GM12891 (cell line): ENCODE data around the gene FAM111A.

ENCODE experiments used
- DNase-seq: peaks from one replicate; pipeline ENCODE4 v3.0.0; 2011; ENCODE audit warnings: low spot score; ENCODE audit not compliant: insufficient read length
- FAIRE-seq: peaks from 2 replicates; lab custom pipeline; 2011; peaks lifted over from hg19 to GRCh38; lab: Jason Lieb, UNC
- PAX5 ChIP-seq: IDR thresholded peaks from 2 replicates; pipeline ENCODE4 v1.6.1; 2011; ENCODE audit warnings: low read length, moderate library complexity, mild to moderate bottlenecking; ENCODE audit not compliant: insufficient read depth, severe bottlenecking
- POLR2A ChIP-seq: IDR thresholded peaks from 2 replicates; pipeline ENCODE4 v1.6.1; 2011; ENCODE audit warnings: low read depth, low read length, control low read depth
- POLR2AphosphoS5 ChIP-seq: IDR thresholded peaks from 2 replicates; pipeline ENCODE4 v1.6.1; 2011; ENCODE audit warnings: low read depth, low read length, control low read depth
- POU2F2 ChIP-seq: IDR thresholded peaks from 2 replicates; pipeline ENCODE4 v1.6.1; 2011; ENCODE audit warnings: low read depth, mild to moderate bottlenecking, control low read depth, low read length, moderate library complexity
- SPI1 ChIP-seq: IDR thresholded peaks from 2 replicates; pipeline ENCODE4 v1.6.1; 2011; ENCODE audit warnings: low read depth, low read length, control low read depth
- TAF1 ChIP-seq: IDR thresholded peaks from 2 replicates; pipeline ENCODE4 v1.6.1; 2011; ENCODE audit warnings: low read depth, low read length, control low read depth

Gene FAM111A

DNA sequence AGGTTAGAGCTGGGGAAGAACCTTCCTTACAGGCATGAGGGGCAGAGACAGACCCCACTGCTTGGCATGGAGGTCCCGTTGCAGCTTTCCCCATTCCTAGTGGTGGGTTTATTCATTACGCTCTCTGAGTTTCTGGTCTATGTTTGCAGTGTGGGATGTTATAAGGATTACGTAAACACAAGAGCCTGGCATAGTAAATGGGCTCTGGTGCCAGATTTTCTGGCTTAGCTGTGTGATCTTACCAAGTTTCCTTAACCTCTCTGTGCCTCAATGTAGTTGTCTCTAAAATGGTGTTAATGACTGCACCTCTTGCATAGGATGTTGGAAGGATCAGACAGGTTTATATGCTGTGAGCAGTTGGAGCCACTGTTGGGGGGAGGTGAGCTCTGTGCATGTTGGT, 44.4 kb downstream of the FAM111A start:
- FAIRE-seq (peak; percentile 50), DNase-seq (no peak)
- TF ChIP-seq POLR2A (no peak), POLR2AphosphoS5 (0 out of 2 replicates have a peak, but pooled peaks have one; percentile 32)

DNA sequence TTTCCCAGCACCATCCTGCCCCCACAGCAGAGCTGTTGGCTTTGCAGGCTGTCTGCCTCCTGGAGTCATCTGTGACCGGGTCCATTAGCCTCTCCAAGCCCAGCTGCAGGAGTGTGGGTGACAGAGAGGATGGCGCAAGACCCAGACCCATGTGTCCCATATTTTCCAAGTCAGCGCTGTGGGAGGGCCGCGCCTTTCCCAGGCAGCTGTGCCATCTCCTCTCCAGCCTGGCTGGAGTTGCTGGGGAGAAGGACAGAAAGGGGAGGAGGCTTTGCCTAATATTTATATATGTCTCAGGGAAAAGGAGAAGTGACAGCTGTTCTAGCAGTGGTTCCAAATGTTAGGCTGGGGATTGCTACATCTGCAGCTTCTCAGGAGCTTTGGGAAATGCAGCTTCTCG, 44.9 kb downstream of the FAM111A start:
- FAIRE-seq (no peak), DNase-seq (no peak)
- TF ChIP-seq POLR2A (no peak), POLR2AphosphoS5 (no peak), POU2F2 (no peak), PAX5 (no peak), TAF1 (no peak), SPI1 (no peak)

GRCh38 chr11:59188954-59189353, 46.3 kb downstream of the FAM111A start:
- DNase-seq (no peak), FAIRE-seq (no peak)
- TF ChIP-seq POLR2A (no peak), TAF1 (no peak), PAX5 (no peak), POU2F2 (no peak), SPI1 (no peak), POLR2AphosphoS5 (no peak)

DNA sequence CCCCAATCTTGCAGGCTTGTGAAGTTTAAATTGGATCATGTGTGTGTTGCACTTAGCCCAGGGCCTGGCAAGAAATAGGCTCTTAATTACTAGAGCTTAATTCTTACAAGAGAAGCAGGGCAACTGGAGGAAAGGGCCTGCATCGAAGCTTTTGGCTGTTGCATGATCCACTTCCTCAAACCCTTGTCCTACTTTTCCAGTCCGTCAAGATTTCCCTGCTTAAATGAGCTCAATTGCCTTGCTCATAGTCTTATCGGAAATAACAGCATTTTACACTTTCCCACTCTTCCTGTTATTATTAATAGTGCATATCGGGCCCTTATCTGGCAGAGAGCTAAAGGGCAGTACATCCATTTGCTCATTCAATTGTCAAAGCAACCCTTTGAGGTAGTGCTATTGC, 47.3 kb downstream of the FAM111A start:
- FAIRE-seq (peak; percentile 45), DNase-seq (no peak)
- TF ChIP-seq SPI1 (no peak), PAX5 (no peak), POLR2A (no peak), TAF1 (no peak), POU2F2 (no peak), POLR2AphosphoS5 (no peak)

DNA sequence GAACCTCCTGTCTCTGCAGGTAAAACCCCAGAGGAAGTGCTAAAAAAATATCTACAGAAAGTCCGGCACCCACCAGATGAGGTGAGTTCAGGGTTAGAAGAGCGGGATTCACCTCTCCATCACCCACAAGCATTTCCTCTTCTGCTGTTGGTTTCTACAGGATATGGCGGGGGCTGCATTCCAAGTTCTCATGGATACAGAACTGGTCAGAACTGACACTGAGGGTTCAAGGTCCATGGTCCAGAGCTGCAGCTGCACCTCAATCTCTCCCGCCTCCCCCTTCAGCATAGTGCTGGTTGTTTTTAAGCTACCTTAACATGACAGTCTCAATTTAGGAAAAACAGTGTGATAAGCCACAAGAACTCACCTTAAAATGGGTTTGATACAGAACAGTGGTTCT, 48.4 kb downstream of the FAM111A start:
- DNase-seq = no peak
- no peak for FAIRE-seq
- TF ChIP-seq TAF1 (no peak), PAX5 (no peak), POLR2A (no peak), SPI1 (peak; percentile 45)

- DNase-seq (no peak), FAIRE-seq (no peak)
- TF ChIP-seq POLR2A (no peak), POU2F2 (no peak), TAF1 (no peak), PAX5 (no peak), POLR2AphosphoS5 (no peak), SPI1 (no peak)
Observed at GRCh38 chr11:59191890-59192289, 49.2 kb downstream of the FAM111A start.

- DNase-seq (no peak), FAIRE-seq (no peak)
- TF ChIP-seq PAX5 = no peak
- TF ChIP-seq POLR2AphosphoS5 = no peak
- no peak for TF ChIP-seq SPI1
- no peak for TF ChIP-seq POU2F2
- no peak for TF ChIP-seq TAF1
- no peak for TF ChIP-seq POLR2A
Observed at GRCh38 chr11:59192446-59193020, 49.9 kb downstream of the FAM111A start.

- no peak for DNase-seq
- no peak for TF ChIP-seq PAX5
- no peak for FAIRE-seq
Observed at GRCh38 chr11:59193587-59194130, 51.0 kb downstream of the FAM111A start.

DNA sequence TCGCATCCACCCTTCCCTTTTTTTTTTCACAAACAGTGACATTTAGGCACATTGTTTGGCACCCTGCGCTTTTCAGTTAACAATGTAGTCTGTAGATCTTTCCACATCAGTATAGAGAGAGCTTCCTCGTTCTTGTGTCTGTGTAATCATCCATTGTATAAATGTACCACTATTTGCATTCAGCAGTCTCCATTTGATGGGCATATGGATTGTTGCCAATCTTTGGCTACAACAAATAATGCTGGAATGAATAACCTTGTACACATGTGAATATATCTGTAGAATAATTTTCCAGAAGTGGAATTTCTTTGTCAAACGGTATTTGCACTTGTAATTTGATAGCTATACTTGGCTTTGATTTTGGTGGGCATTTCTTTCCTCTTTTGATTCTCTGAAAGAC, 52.9 kb downstream of the FAM111A start:
- DNase-seq = no peak
- no peak for FAIRE-seq
- TF ChIP-seq POU2F2 (no peak), SPI1 (no peak), POLR2AphosphoS5 (no peak), POLR2A (no peak), PAX5 (no peak), TAF1 (no peak)

DNA sequence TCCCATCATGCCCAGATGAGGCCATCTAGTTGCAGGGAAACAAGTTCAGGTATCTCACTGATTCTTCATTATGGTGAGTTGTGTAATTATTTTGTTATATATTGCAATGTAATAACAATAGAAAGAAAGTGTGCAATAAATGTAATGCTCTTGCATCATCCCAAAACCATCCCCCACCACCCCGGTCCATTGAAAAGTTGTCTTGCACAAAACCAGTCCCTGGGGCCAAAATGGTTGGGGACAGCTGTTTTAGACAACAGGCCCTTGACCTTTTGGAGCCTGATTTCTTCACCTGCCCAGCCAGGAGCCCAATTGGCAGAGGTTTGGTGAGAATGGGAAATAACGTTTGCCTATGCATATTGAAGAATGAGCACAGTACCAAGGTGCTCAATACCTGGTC, 54.1 kb downstream of the FAM111A start:
- DNase-seq (no peak), FAIRE-seq (no peak)
- TF ChIP-seq PAX5 (no peak), POLR2A (no peak), SPI1 (no peak), POU2F2 (no peak), POLR2AphosphoS5 (no peak), TAF1 (no peak)

DNA sequence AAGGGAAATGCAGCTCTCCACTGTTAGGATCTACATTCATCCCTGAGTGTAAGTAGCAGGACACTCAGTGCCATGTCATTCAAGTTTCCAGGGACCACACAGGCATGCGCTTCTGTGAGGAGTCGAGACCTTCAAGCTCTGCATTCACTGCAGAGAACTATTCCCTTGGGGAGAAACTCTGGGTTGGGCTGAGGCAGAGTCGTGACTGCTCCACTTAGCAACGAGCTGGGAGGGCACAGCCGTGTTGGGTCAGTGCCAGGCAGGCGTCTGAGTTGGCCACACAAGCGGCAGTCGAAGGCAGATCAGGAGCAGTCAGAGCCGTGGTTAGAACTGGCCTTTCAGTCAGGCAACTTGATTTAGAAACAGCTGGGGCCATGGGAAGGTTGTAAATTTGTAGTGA, 55.3 kb downstream of the FAM111A start:
- FAIRE-seq = peak; percentile 57
- DNase-seq = no peak

More for the DNA sequence above, 55.3 kb downstream of the FAM111A start:
- TF ChIP-seq PAX5 (no peak), TAF1 (no peak), POU2F2 (no peak), POLR2AphosphoS5 (no peak), POLR2A (no peak), SPI1 (no peak)
